DMS53 treated with DMSO at 0.1 percent for 48 hours (cell line): ENCODE data around the gene FBXW4.

Experiments used
- DNase-seq: peaks from one replicate; lab custom pipeline; 2025; ENCODE audit not compliant: unreplicated experiment; lab: John Stamatoyannopoulos, UW

Gene FBXW4

DNA sequence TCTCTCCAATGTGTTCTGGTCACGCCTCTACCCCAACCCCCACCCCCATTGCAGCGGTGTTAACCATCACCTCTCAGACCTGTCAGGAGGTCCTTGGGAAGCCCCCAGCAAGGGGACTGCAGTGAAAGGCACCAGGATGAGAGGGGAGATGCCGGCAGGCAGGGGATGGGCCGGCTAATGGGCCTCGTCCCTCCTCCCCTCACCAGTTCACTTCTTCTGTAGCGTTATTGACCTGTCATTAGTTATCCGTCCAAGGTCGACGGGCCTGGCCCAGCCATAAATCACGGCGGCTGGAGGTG is 125.7 kb downstream of the FBXW4 start:
- DNase-seq: no peak

DNA sequence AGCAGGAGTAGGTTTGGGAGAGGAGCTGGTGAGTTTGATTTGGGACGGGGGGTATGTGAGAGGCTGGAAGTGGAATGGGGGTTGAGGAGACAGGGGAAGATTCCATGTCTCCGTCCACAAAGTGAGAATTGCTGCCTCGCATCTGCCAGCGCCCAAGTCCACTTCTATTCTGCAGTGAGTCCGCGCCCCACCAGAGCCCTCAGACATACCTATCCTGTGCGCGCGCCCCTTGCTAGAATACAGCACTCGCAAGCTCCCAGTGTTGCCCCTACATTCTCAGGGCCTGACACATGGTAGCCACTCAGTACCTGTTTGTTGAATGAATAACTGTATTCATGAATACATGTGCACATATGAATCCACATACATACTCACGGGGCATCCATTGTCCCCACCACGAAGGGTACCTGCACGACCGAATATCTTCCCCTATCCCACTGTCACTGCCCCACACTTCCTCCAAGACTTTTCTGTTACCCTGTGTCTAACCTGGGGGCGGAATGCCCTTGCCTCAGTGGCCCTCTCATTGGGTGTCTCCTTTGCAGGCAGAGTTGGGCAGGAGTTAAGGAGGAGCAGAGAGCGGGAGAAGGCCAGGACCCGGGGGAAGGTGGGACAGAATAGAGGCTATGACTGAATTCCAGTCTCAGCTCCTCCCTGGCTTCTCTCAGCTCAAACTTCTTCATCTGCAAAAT is 126.8 kb downstream of the FBXW4 start:
- no peak for DNase-seq

DNA sequence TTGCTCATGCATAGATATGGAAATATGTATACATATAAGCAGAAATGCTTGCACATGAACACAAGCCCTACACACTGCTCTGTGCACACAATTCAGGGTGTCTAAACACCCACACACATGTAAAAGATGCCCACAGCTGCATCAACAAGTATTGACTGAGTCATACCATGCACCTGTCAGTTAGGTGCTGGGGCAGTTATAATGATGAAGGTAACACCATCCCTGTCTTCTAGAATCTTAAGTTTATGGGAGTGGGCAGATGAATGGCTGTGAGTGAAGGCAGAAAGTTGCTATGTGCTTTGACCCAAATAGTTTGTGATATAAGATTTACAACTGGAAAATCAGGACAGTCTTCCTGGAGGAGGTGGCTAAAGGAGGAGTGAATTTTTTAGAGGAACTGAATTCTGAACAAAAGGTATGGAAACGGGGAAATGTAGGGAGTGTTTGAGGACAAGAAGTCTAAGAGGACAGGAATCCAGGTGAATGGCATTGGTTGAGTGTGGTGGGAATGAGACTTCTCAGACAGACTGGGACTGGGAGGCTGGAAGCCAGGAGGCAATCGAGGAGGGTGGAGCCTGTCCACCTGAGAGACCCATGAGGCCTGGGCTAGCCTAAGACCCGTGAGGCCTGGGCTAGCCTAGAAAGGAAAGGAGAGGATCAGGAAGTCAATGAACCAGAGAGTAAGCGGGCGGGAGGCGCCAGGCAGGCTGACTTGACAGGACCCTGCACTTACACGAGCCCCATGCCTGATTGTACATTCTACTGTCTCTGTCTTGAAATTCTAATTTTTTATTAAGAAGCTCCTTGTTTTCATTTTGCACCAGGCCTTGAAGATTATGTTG is 127.6 kb downstream of the FBXW4 start:
- DNase-seq: no peak

DNA sequence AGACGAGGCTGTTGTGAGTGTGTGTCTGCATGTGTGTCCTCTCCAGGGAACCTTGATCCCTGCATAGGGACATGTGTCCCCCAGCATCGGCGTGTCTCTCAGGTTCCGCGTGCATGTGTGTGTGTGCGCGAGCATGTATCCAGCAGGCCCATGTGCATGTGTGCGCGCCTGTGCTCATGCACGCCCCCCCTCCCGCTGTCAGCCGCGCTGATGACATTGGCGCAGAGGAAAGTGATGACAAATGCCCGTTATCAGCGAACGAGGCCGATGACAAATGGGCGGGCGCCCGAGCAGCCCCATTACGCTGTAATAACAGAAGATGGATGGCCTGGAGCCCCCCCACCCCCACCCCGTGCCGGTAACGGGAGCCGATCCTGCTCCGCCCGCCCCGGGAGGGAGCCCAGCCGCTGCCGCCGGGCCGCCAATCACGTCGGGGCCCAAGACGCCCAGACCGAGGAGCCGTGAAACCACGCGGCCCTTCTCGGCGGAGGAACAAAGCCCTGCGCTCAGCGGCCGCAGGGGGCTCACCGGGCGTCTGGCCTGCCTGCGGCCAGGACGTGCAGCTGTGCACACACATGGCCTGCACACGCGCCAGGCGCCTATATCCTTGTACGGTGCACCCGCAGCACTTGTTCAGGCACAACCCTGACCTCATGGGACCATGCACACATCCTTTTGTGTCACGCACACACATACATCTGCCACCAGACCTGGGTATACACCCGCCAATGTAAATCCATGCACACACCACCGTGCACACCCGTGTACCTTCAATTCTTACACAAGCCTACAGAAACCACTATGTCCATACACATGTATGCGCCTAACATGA is 128.4 kb downstream of the FBXW4 start:
- DNase-seq: peak; percentile 16

DNA sequence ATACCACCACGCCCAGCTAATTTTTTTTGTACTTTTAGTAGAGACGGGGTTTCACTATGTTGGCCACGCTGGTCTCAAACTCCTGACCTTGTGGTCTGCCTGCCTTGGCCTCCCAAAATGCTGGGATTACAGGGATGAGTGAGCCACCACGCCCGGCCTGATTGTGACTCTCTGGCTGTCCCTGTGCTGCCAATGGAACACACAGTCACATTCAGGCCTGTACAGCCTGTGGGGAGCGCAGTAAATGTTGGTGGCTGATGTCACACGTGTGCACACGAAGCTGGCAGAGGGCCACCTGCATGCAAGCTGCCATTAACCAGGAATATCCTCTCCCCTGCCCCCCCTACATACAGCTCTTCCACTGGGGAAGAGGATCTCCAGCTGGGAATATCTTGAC is 129.0 kb downstream of the FBXW4 start:
- no peak for DNase-seq

DNA sequence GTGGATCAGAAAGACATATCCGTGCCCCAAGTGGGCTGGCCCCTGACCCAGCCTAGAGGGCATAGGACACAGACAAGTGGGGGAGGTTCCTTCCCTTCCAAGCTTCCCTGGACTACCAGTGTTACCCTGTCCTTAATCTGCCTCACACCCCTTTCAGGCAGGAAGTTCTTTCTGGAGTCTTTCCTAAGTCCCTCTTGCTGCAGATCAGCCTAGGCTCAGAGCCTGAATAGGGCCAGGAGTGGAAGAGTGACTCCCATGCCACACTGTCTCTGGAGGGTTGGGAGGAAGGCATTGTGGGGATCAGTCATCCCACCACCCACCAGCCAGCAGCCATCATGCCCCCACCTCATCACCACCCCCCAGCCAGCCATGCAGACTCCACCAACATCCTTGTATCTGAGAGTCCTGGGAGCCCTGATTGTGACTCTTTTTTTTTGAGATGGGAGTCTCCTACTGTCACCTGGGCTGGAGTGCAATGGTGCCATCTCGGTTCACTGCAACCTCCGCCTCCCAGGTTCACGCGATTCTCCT is 129.5 kb downstream of the FBXW4 start:
- no peak for DNase-seq

DNA sequence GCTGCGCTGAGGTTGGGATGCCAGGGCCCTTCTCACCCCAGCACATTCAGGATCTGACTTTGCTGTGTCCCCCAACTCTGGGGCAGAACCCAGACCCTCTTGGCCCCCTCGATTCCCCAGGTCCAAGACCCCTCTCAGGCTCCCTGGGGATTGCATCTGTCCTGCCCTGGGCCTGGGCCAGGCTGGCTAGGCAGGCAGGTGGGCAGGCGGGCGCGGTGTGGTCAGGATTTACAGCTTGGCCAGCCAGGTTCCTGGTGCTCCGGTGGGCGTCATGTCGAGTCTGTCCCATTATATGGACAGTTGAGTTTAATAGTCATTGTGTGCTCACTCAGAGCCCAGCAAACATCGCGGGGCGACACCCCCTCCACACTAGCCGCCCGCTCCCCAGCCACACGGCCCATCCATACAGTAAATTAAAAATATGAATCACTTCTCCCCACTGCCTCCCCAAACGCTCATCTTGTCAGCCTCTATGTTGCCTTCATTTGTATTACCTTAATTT is 130.4 kb downstream of the FBXW4 start:
- DNase-seq: no peak

DNA sequence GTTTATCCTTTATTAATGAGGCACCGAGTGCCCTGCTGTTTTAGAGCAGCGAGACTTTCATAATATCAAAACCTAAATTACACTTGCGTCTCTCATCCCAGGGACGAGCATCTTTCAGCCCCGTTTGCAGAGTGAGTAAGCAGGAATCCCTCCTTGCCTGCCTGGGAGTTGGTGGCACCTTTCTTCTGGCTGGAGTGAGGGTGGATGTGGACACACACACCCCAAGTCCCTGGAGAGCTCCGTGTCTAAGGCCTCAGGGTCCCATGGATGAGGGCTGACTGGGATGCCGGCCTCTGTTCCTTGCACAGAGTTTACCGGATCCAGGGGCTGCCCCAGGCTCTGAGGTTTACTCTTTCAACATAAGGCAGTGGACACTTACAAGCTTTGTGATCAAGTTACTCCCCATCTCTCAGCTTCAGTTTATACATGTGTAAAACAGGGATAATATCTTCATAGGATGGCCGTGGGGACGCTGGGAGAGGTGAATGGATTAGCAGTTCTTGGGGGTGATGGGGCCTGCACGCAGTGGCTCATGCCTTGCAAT is 131.4 kb downstream of the FBXW4 start:
- no peak for DNase-seq

DNA sequence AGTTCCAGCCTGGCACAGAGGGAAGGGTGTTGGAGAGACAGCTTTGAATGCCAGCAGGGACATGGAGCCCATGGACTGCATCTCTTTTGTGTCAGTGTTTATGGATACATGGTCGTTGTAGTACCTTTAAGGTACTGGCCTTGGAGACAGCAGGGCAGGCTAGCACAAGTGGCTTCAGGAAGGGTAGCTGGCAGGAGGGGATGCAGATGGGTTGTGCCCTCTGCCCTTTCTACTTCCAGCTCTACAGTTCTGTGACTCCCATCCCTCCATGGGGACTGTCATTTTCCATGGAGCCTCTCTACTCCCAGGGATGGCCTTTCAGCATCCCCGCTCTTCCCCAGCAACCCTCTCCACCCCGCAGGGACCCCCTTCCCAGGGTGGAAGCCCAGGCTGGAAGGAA is 132.0 kb downstream of the FBXW4 start:
- no peak for DNase-seq

DNA sequence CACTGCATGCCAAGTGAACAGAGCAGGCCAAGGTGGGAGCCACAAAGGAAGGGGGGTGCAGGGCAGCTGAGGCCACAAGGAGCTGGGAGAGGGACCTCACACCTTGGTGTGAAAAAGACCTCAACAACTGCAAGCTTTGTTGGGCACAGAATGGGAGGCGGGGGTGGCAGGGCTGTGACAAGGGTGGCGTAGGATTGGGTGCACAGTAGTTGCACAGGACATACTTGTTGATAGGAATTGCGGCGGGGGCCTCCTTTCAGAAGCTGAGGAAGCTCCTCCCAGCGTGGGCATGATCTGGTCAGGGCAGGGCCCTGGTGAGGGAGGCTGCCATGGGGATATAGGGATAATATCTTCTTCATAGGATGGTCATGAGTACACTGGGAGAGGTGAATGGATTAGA is 132.7 kb downstream of the FBXW4 start:
- no peak for DNase-seq

DNA sequence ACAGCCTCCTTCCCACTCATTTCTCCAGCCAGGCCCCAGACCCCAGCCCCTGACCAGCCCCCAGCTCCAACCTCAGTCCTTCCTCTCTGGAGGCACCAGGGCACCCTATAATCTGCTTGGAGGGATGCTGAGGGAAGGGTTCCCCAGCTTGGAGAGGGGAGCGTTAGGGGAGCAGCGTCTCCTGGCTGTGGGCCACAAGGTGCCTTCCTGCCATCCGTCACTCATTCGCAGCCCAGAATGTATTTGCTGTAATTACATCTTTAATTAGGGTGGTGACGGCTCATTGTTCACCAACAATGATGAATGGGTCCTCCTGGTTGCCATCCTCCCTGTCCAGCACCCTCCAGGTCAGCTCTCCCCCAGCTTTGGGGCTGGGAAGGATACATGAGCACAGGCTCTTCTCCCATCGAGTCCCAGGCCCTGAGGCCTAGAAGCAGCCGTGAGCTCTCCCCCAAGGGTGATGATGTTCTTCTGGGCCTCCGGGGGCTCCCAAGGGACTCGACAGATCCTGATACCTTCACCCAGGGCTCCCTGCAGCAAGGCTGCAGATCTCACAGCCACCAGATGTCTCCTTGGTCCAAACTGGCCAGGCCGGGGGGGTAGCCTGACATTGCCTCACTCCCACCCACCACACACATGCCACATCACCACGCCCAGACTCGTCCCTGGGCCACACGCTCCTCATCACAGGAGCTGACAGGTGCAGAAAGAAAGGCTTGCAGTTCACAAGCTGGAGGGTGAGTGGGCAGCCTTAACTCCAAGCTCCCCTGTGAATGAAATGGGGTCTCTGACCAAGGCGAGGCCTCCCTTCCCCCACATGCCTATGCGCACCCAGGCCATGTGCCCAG is 133.7 kb downstream of the FBXW4 start:
- DNase-seq: no peak
